ENCODE results near the gene BLOC1S6.

- TF ChIP-seq, protein P1, sequence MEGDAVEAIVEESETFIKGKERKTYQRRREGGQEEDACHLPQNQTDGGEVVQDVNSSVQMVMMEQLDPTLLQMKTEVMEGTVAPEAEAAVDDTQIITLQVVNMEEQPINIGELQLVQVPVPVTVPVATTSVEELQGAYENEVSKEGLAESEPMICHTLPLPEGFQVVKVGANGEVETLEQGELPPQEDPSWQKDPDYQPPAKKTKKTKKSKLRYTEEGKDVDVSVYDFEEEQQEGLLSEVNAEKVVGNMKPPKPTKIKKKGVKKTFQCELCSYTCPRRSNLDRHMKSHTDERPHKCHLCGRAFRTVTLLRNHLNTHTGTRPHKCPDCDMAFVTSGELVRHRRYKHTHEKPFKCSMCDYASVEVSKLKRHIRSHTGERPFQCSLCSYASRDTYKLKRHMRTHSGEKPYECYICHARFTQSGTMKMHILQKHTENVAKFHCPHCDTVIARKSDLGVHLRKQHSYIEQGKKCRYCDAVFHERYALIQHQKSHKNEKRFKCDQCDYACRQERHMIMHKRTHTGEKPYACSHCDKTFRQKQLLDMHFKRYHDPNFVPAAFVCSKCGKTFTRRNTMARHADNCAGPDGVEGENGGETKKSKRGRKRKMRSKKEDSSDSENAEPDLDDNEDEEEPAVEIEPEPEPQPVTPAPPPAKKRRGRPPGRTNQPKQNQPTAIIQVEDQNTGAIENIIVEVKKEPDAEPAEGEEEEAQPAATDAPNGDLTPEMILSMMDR (IDR thresholded peaks at IDR 0.05; ENCODE audit: insufficient read depth, low read length): no peak
- no peak for TF ChIP-seq SPI1 (IDR thresholded peaks at IDR 0.05; ENCODE audit: borderline replicate concordance, low read depth)
Observed at GRCh38 chr15:45654749-45655148, 67.6 kb downstream of the BLOC1S6 start.

Data from HL-60 (cell line).